Stimulated activated CD8-positive, alpha-beta memory T cell treated with anti-CD3 and anti-CD28 coated beads, Interleukin-15, amount 100 ng/mL, for 24 hours (primary cell): ENCODE data around the gene SUN1.

Experiments used
- DNase-seq: peaks from one replicate; pipeline ENCODE4 v3.0.0-alpha.2; 2020; ENCODE audit warnings: low read depth

Gene SUN1

GRCh38 chr7:879093-879492 lies 46.8 kb downstream of the SUN1 start:
- DNase-seq, result no peak

- no peak for DNase-seq
Observed at GRCh38 chr7:879706-880105, 47.4 kb downstream of the SUN1 start.

GRCh38 chr7:880450-880849 lies 48.2 kb downstream of the SUN1 start:
- no peak for DNase-seq

GRCh38 chr7:881441-882234 lies 49.4 kb downstream of the SUN1 start:
- DNase-seq, result no peak

GRCh38 chr7:882336-883035 lies 50.2 kb downstream of the SUN1 start:
- DNase-seq, result no peak

GRCh38 chr7:883055-884021 lies 51.1 kb downstream of the SUN1 start:
- no peak for DNase-seq

- DNase-seq, result no peak
Observed at GRCh38 chr7:884191-885003, 52.1 kb downstream of the SUN1 start.

GRCh38 chr7:885261-885892 lies 53.1 kb downstream of the SUN1 start:
- DNase-seq, result no peak

GRCh38 chr7:885893-886625 lies 53.8 kb downstream of the SUN1 start:
- DNase-seq, result no peak

GRCh38 chr7:886626-887487 lies 54.6 kb downstream of the SUN1 start:
- no peak for DNase-seq

GRCh38 chr7:887488-887820 lies 55.2 kb downstream of the SUN1 start:
- no peak for DNase-seq

- DNase-seq, result no peak
Observed at GRCh38 chr7:888081-889024, 56.1 kb downstream of the SUN1 start.

GRCh38 chr7:889025-889390 lies 56.7 kb downstream of the SUN1 start:
- no peak for DNase-seq

- no peak for DNase-seq
Observed at GRCh38 chr7:889391-889790, 57.1 kb downstream of the SUN1 start.

GRCh38 chr7:890868-891267 lies 58.6 kb downstream of the SUN1 start:
- no peak for DNase-seq

- no peak for DNase-seq
Observed at GRCh38 chr7:891291-891690, 59.0 kb downstream of the SUN1 start.

- DNase-seq, result no peak
Observed at GRCh38 chr7:891805-892204, 59.5 kb downstream of the SUN1 start.
